Dedifferentiated amniotic fluid mesenchymal stem cell (primary cell): ENCODE measurements around the gene NEGR1.

Experiments used
- DNase-seq: peaks from one replicate; pipeline ENCODE4 v3.0.0-alpha.2; 2016; ENCODE audit errors: extremely low spot score

NEGR1 gene

DNA sequence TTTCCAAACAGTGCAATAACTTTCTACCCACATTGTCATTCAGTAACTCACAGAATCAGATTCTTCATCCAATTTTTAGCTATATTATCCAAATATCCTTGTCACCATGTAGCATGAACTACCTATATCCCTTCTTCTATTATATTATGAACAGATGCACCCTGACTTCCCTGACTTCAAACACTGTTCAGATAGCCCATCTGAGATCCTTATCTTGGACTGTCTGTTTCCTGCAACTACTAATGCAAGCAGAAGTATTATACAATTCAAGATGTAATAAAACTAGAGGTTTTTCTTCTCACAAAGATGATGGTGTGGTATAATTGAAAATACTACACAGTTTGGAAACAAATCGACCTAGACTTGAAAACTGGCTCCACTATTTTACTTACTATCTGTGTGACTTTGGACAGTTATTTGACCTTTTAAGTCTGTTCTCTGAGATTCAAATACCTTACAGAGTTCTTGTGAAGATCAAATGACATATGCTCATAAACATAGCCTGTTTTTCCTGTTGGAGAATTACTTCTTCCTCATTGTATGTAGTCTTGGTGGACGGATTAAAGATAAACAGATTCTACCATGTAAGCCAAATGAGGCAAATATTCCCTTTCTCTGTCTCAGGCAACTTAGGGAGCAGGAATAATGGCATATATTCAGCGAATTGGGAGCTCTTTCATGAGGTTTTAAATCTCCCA, 793.6 kb downstream of the NEGR1 start:
- DNase-seq, result no peak

DNA sequence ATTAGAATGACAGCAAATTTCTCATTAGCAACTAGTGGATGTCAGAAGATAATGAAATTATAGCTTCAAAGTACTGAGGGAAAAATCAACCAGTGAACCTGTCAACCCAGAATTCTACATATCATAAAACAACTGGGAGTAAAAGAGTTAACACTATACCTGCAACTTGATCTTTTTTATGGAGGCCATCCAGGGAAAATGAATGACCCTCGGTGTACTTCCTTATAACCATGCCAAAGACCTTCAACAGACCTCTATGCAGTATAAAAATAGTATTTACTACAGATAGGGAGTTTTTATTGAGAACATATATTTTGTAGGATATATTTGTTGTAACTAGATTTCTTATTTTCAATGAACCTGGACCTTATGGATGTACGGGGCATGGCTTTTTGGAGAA, 809.0 kb downstream of the NEGR1 start:
- no peak for DNase-seq

DNA sequence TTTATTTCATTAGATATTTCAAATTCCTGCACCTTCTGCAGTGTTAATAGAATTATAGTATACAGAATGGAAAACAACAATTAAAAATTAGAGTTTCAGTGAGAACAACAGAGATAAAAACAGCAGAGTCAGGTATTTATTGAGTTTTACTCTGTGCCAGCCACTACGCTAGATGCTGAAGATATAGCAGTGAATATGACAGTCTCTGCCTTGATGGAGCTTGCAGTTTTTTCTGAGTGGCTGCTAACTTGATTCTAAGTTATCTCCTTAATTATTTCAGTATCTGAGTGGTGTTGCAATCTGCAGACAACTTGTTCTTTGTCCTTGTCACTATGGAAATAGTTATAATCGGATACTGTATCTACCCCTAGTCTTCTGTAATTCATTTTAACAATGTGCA, 817.2 kb downstream of the NEGR1 start:
- DNase-seq, result no peak

DNA sequence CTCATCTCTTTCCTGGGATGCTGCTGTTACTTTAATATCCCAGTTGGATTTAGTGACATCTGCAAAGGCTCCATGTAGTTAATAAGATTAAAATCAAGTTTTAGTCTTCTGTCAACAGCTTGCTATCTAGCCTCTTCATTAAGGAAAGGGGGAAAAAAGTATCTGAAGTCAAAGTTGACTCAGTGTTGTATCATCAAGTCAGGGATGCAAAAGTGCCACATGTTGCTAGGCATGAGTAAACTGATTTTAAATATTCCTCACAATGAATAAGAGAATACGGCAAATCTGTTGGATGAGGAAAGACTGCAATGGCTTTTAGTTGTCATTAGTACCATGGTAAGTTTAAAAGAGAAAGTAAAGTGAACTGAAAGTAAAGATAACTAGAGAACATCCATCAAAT, 818.3 kb downstream of the NEGR1 start:
- no peak for DNase-seq

DNA sequence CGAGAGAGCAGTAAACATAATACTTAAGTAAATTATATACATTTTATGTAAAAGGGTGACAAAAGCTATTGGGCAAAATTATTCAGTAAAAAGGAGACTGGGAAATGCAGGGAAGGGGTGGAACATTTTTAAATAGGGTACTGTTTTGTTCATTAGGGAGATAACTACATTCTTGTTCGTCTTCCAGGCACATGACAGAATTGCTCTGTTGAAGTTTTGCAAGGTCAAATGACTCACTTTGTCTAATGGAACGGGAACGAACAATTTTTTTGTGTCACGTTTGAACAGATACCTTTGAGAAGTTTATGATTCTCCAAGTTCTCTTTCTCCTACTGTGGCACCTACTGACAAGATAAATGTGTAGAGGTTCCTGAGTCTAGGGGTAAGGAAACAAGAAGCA, 819.2 kb downstream of the NEGR1 start:
- no peak for DNase-seq

DNA sequence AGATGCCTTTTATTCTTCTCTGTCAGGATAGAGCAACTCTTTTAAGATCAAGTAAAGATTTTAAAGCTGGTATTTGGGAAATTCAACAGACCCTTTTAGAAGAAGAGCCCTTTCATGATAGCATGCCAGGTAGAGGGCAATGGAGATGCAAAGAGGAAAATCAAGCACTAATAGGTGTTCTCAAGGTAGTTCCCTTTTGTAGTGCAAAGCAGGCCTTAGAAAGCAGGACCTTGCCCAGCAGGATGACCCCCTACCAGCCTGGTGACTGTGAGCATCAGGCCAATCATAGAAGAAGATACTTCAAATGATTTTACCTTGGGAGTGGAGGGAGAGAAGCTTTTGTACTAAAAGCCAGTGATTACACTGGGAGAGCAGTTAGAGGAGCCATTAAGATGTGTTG, 820.1 kb downstream of the NEGR1 start:
- no peak for DNase-seq

DNA sequence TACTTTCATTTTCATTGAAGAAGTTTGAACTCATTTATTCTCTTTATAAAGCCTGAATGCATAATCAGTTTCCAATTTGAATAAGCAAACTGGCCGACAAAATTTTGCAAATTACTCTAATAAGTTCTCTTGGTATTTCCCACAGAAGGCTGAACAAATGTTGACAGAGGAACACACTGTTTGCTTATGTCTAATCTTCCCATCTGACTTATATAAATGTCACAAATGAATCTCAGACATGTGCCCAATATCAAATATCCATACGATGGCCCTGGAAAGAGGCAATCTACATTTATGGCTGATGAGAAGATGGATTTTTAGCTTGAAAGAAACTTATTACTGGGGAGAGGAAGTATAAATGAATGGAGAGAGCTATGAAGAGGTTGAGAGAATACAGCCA, 820.9 kb downstream of the NEGR1 start:
- DNase-seq, result no peak

DNA sequence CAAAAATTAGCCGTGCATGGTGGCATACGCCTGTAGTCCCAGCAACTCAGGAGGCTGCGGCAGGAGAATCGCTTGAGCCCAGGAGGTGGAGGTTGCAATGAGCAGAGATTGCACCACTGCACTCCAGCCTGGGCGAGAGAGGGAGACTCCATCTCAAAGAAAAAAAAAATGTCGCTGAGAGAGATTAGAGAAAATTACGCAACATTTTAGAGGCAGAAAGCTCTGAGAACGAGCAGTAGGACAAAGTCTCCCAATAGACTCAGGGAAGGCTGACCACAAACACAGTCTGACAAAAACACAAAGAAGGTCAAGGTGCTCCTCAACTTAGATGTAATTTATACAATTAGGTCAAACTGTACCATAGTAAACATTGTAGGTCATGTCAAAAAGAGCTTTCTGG, 833.9 kb downstream of the NEGR1 start:
- DNase-seq, result no peak

DNA sequence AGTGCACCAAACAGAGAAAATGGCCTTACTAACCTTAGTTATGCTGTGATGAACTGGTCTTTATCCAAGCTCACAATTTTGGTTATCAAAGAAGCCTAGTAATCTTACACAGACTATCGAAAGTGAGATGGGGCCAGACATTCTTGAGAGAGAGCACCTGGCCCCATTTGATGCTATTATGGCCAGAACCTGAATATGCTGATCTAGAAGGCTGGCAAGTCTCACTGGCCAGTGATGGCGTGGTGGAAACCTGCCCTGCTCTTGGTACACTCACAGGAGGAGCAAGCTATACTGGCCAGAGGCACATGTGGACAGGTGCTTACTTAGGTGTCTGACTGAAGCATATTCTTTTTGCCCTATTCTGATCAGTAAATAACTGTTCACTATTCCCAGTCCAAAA, 843.7 kb downstream of the NEGR1 start:
- DNase-seq, result no peak

DNA sequence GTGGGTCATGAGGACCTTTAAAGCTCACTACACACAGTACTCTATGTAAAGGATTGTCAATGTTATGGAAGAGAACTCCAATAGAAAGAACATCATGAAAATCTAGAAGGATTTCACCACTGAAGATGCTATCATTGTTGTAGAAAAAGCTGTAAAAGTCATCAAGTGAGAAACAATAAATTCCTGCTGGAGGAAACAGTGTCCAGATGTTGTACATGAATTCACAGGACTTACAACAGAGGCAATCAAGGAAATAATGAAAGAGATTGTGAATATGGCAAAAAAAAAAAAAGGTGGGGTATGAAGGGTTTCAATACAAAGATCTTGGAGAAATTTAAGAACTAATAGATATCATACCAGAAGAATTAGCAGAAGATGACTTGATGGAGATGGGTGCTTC, 846.4 kb downstream of the NEGR1 start:
- no peak for DNase-seq

DNA sequence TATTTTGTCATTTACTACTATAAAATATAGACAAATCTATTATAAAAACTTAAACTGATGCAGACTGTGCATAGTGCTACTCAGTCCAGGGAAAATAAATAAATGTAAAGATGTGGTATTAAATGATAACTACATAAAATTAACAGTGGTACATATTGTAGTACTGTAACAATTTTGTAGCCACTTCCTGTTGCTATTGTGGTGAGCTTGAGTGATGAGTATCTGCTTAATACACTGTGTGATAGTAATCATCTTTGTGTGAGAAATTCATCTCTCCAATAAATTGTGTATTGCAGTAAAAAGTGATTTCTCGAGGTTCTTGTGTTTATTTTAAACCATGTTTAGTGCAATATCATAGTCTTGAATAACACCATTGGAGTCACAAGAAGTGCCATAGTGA, 848.1 kb downstream of the NEGR1 start:
- DNase-seq, result no peak

DNA sequence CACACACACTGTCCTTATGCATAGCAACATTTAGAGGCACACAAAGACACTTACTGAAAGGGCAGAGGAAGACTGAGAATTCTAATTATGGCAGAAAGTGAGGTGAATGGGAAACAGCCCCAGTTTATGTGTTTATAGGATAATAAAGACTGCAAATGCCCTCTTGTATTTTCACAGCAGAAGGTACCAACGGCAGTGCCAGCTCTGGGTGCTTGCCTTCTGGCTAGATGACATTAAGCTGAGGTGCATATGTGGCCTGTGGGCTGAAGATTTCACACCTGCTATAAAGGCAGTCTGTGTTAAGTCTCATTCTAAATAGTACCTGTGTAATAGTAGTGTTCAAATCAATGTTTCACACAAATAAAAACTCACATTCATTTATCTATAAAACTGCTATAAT, 854.3 kb downstream of the NEGR1 start:
- DNase-seq, result no peak

DNA sequence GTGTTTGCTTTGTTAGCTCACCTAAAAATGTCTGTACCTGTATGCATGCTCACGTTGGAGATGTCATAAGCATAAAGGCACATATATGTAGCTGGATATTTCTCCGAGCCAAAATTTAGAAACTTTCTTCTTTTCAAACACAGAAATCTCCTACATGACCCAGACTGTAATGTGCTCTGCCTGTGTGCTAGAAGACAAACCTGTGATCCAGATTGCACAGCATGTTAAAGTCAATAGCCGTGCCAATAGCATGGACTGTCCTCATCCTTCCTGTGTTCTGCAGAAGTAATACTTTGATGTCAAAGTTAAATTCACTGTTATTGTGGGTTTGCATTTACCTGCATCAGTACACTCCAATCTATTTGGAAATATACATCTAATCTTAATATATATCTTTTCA, 855.3 kb downstream of the NEGR1 start:
- no peak for DNase-seq

DNA sequence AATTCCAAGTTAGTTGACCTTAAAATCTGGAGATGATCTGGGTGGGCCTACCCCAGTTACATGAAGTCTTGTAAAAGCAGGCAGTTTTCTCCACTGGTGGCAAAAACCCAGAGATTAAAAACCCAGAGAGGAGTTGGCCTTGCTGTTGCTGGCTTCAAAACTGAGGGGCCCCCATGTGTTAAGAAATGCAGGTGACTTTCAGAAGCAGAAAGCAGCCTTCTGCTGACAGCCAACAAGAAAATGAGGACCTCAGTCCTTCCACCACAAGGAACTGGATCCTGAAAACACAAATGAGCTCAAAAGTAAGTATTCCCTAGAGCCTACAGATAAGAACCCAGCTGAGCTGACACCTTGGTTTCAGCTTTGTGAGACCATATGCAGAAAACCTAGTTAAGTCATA, 857.8 kb downstream of the NEGR1 start:
- no peak for DNase-seq

DNA sequence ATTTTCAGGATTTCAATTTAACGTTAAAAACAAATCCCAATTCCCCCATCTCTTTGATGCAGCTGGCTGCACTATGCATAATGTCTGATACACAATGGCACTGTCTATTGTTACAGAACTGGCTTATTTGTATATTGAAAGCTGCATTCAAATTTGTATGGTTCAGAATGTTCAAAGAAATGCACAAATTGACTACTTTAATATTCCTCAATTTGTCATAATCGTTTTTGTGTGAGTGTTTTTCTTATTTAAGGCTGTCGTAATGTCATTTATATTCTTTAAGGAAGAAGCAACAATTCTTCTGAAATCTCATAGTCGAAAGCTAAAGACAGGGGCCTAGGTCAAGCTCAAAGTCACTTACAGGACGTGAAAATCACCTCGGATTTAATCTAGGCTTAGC, 860.1 kb downstream of the NEGR1 start:
- DNase-seq, result no peak

DNA sequence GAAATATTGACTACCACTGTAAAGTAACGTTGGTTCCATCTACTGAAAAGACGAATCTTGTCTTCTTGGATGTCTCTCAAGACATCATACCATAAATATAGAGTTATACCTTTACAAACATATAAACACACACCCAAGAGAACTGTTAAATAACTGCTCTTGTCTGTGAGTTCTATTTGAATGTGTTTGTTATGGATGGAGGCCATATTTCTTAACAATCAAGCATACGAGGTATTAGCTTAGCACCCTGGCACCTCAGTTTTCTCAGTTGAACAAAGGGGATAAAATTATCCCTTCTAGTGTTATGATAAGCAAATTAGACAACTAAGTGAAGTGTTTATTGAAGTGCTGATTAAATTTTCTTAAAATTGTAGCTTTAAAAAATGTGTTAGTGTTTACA, 864.9 kb downstream of the NEGR1 start:
- no peak for DNase-seq

DNA sequence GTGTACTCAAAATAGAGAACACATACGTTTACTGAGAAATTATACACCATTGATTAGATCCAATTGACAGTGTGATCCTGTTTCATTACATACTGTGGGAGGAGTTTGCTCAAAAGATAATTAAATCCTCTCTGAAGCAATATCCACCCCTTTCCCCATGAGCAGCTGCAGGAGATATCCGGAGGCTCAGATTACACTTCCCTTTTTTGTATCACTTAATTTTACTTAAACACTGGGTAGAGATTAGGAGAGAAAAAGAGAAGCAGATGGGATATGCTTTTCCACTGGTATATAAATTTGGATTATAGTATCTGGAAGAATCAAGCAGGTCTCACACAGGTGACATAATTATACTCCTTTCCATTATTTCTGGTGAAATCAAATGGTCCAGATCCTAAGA, 868.2 kb downstream of the NEGR1 start:
- DNase-seq, result no peak

DNA sequence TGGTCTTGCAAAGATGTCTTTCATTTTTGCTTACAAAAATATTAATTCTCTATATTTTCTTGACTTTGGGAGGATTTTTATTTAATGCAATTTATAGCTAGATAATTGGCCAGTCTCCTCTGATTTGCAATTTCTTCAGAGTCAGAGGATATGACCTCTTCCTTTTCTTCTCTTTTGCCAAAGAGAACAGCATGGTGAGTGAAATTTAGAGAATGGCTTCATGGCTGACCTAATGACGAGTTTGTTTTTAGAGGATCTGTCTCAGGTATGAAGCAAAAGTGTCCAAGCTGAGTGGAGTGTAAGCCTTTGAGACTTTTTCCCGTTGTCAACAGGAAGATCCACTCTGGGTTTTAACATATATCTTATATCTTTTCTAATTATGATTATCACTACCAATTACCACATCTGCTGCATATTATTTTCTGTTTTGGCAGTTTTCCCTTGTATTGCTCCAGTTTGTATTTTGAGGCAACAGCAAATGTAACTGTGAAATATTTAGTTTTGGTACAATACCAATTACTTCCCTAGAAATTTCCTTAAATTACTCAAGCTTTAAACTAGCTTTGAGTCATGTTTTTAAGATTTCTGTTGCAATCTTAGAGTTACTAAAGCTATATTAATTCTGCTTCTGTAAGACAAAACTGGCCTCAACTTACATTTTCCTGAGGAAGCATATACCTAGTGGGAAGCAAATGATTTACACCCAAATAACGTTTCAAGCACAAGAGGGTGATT, 868.7 kb downstream of the NEGR1 start:
- peak; percentile 29 for DNase-seq

DNA sequence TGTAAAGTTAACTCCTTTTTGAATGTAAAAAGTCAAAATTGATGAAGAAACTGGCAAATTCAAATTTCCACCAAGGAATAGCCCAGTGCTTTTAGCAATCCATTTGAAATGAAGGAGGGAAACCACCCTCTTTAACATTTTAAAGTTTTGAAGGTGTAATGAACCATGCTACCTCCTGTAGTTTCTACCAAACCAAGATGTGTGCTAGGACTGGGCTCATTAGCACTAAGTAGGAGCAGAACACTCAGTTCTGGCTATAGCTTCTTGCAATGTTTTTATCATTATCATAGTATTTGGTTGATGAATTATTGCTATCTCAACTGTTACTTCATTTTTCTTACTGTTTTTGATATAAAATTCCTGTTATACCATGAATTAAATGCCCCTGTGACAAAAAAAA, 882.3 kb downstream of the NEGR1 start:
- no peak for DNase-seq

DNA sequence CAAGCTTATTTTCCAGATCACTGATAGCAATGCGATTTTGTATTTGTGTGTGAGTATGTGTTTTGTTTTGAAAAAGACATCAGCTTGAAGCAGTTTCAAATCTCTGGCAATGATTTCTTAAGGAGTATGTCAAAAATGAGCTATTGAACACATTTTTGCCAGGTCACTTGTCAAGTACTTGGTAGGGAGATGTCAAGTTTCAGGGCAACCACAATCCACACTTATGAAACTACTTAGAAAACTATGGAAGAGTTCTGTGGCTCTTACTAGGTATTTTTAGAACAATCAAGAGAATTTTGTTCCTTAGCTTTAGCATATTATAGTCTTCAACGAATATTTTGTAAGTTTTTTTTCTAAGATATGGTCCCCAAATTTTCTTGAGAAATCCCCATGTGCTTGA, 882.7 kb downstream of the NEGR1 start:
- DNase-seq, result no peak

DNA sequence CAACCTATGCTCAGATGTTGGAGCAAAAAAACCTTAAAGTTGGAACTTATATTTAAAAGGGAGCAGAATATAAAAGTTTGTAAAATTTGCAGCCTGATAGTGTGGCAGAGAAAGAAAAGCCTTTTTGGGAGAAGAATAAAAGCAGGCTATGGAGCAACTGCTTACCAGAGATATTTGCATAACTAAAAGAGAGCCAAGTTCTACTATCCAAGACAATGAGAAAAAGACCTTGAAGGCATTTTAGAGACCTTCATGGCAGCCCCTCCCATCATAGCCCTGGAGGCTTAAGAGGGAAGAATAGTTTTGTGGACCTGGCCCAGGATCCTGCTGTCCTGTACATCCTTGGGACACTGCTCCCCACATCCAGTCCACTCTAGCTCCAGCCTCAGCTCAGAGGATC, 889.0 kb downstream of the NEGR1 start:
- DNase-seq, result no peak

DNA sequence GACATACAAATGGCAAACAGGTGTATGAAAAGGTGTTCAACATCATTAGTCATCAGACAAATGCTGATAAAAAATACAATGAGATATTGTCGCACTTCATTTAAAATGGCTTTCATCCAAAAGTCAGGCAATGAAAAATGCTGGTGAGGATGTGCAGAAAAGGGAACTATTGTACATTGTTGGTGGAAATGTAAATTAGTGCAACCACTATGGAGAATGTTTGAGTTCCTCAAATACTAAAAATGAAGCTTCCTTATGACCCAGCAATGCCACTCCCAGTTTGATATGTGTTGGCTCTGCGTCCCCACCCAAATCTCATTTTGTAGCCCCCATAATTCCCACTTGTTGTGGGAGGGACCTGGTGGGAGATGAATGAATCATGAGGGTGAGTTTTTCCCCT, 891.8 kb downstream of the NEGR1 start:
- DNase-seq, result no peak

DNA sequence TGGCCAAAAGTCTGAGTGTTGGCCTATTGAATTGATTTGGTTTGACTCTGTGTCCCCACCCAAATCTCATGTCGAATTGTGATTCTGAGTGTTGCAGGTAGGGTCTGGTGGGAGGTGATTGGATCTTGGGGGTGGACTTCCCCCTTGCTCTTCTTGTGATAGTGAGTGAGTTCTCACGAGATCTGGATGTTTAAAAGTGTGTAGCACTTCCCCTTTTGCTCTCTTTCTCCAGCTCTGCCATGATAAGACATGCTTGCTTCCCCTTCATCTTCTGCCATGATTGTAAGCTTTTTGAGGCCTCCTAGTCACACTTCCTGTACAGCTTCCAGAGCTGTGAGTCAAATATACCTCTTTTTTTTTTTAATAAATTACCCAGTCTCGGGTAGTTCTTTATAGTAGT, 904.5 kb downstream of the NEGR1 start:
- no peak for DNase-seq

DNA sequence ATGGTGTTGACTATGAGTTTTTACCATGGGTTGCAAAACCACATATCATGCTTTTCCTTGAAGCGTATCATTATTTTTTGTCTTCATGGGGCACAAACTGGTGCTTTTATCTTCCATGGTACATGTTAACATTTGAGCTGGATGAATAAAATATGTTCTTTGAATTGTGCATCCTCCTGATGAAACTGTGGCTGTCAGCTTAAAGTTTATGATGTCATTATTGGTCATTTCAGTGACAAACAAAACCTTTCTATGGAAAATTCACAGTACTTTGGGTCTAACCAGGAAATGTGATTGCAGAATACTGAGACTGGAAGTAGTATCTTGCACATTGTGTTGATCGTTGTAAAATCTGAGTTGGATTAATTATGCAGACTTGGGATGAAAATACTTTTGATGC, 909.8 kb downstream of the NEGR1 start:
- no peak for DNase-seq
